Calu3 (cell line): ENCODE data around the gene PRSS27. TPM values are rescaled to one million over a fixed set of nuclear protein-coding genes. Genes with fewer than 3 reads are reported as not detected.
"Not testable (repeated sequence)": the region's sequence is repeated elsewhere in the genome, so short reads cannot be mapped to it uniquely, and the experiment has no call there.

ENCODE experiments used
- BruUV-seq: library from RNA; stranded (reverse); fragments of 400-500 nt; replicated peaks from 2 replicates; lab custom pipeline; 2021; lab: Mats Ljungman, UMichigan
- CTCF ChIA-PET: fragments of 300-600 bp; sonication (Branson Sonifier 250); formaldehyde crosslinking; loops from one replicate; lab custom pipeline; 2022; ENCODE audit warnings: antibody characterized with exemption; lab: Charles Lee
- DNase-seq: peaks from one replicate; pipeline ENCODE4 v3.0.0; 2022
- H3K27ac Mint-ChIP-seq: one replicate; pipeline ENCODE4 v1.8.0; 2022; ENCODE audit warnings: mixed read lengths; ENCODE audit not compliant: unreplicated experiment
- H3K27me3 Mint-ChIP-seq: one replicate; pipeline ENCODE4 v1.8.0; 2022; ENCODE audit warnings: mixed read lengths; ENCODE audit not compliant: unreplicated experiment
- H3K36me3 Mint-ChIP-seq: one replicate; pipeline ENCODE4 v1.8.0; 2022; ENCODE audit warnings: mild to moderate bottlenecking, moderate library complexity, mixed read lengths; ENCODE audit not compliant: insufficient read depth, unreplicated experiment
- H3K4me1 Mint-ChIP-seq: one replicate; pipeline ENCODE4 v1.8.0; 2022; ENCODE audit warnings: mild to moderate bottlenecking, low read depth, mixed read lengths; ENCODE audit not compliant: unreplicated experiment
- H3K4me3 Mint-ChIP-seq: one replicate; pipeline ENCODE4 v1.8.0; 2022; ENCODE audit warnings: mild to moderate bottlenecking, low read depth, moderate library complexity, mixed read lengths; ENCODE audit not compliant: unreplicated experiment
- H3K9me3 Mint-ChIP-seq: one replicate; pipeline ENCODE4 v1.8.0; 2022; ENCODE audit warnings: low read depth, mixed read lengths; ENCODE audit not compliant: unreplicated experiment
- CTCF ChIP-seq: fragments of 200-600 bp; IDR thresholded peaks from one replicate; pipeline ENCODE4 v1.8.0; 2022; ENCODE audit warnings: antibody characterized with exemption; ENCODE audit not compliant: unreplicated experiment
- intact Hi-C: fragments of 100-400 bp; cut with micrococcal nuclease; formaldehyde crosslinking; loops from one replicate; pipeline ENCODE4 v1.10.0; 2022; ENCODE audit not compliant: unreplicated experiment
- total RNA-seq: library from RNA; stranded (reverse); gene quantifications from 2 replicates; pipeline ENCODE4 v1.2.3, GENCODE V29; 2022

PRSS27 gene
- total RNA-seq, 1 experiment from 2014 or later = 2.4 TPM

GRCh38 chr16:2728034-2728433, 8.0 kb upstream of the PRSS27 start:
- CTCF ChIA-PET = interaction anchor here (0.7 kb wide), 2 partner anchors 23 to 175 kb away, joined by 3 read pairs; no protein-coding TSS in a partner anchor
- H3K4me3 Mint-ChIP-seq = no peak overlapping the region
- H3K27ac Mint-ChIP-seq = no peak overlapping the region
- H3K27me3 Mint-ChIP-seq = peaks cover 20% of the 10 kb centered on the region
- no TSS peak for BruUV-seq
- no peak for TF ChIP-seq CTCF
- H3K36me3 Mint-ChIP-seq = no peaks in the 10 kb centered on the region
- no peak for DNase-seq
- H3K9me3 Mint-ChIP-seq = no peaks in the 10 kb centered on the region
- peaks cover 5% of the 10 kb centered on the region for H3K4me1 Mint-ChIP-seq
- intact Hi-C loops = no loop called here

GRCh38 chr16:2726923-2727322, 6.9 kb upstream of the PRSS27 start:
- BruUV-seq = no TSS peak
- no peak for TF ChIP-seq CTCF
- Mint-ChIP-seq H3K4me1 (peaks cover 8% of the 10 kb centered on the region), H3K4me3 (no peak overlapping the region), H3K27me3 (peaks cover 20% of the 10 kb centered on the region), H3K9me3 (no peaks in the 10 kb centered on the region), H3K36me3 (no peaks in the 10 kb centered on the region), H3K27ac (no peak overlapping the region)
- intact Hi-C loops = no loop called here
- CTCF ChIA-PET = interaction anchor here (0.6 to 0.7 kb wide), 2 partner anchors 54 to 76 kb away, joined by 4 read pairs; no protein-coding TSS in a partner anchor
- no peak for DNase-seq

GRCh38 chr16:2724816-2725348, 4.9 kb upstream of the PRSS27 start:
- Mint-ChIP-seq H3K27ac (no peak overlapping the region), H3K4me1 (peaks cover 12% of the 10 kb centered on the region), H3K27me3 (peaks cover 20% of the 10 kb centered on the region), H3K9me3 (no peaks in the 10 kb centered on the region), H3K36me3 (peaks cover 12% of the 10 kb centered on the region), H3K4me3 (no peak overlapping the region)
- no TSS peak for BruUV-seq
- TF ChIP-seq CTCF = no peak
- CTCF ChIA-PET = interaction anchor here (0.6 kb wide), 1 partner anchor 150 kb away, joined by 8 read pairs; no protein-coding TSS in a partner anchor
- DNase-seq = no peak
- intact Hi-C loops = no loop called here

GRCh38 chr16:2724088-2724676, 4.2 kb upstream of the PRSS27 start:
- TF ChIP-seq CTCF = no peak
- Mint-ChIP-seq H3K9me3 (no peaks in the 10 kb centered on the region), H3K27ac (no peak overlapping the region), H3K27me3 (peaks cover 20% of the 10 kb centered on the region), H3K4me1 (peaks cover 17% of the 10 kb centered on the region), H3K36me3 (peaks cover 18% of the 10 kb centered on the region), H3K4me3 (no peak overlapping the region)
- intact Hi-C loops = no loop called here
- CTCF ChIA-PET = interaction anchor here (0.6 kb wide), 1 partner anchor 150 kb away, joined by 8 read pairs; no protein-coding TSS in a partner anchor
- DNase-seq = no peak
- BruUV-seq = no TSS peak

- intact Hi-C loops, H3K9me3 Mint-ChIP-seq, BruUV-seq, DNase-seq: not testable (repeated sequence)
- peaks cover 24% of the 10 kb centered on the region for H3K27me3 Mint-ChIP-seq
- H3K27ac Mint-ChIP-seq = peak overlapping the region; percentile 12
- CTCF ChIA-PET = interaction anchor here (0.7 kb wide), 2 partner anchors 51 to 187 kb away, joined by 3 to 4 read pairs; no protein-coding TSS in a partner anchor
- peaks cover 20% of the 10 kb centered on the region for H3K36me3 Mint-ChIP-seq
- H3K4me1 Mint-ChIP-seq = peaks cover 17% of the 10 kb centered on the region
- peak overlapping the region; percentile 69 for H3K4me3 Mint-ChIP-seq
Observed at GRCh38 chr16:2721634-2722173, 1.7 kb upstream of the PRSS27 start.
